GM20431 (cell line): Measurements from ENCODE around the gene MRGPRF.

Experiments used
- in situ Hi-C: fragments of 300-500 bp; cut with MseI, MboI; formaldehyde crosslinking; loops from one replicate; pipeline ENCODE4 v1.15.0; 2020; ENCODE audit warnings: low sequenced_read_pairs; ENCODE audit not compliant: unreplicated experiment

The MRGPRF gene

GRCh38 chr11:69030301-69030700, 17.3 kb upstream of the MRGPRF start:
- in situ Hi-C loops: no loop called here

- in situ Hi-C loops: no loop called here
Measured at GRCh38 chr11:69027704-69028372, 14.8 kb upstream of the MRGPRF start.

GRCh38 chr11:69024509-69024908, 11.5 kb upstream of the MRGPRF start:
- in situ Hi-C loops: no loop called here

- in situ Hi-C loops: no loop called here
Measured at GRCh38 chr11:69022260-69022659, 9.2 kb upstream of the MRGPRF start.

GRCh38 chr11:69018924-69019323, 5.9 kb upstream of the MRGPRF start:
- in situ Hi-C loops: no loop called here

GRCh38 chr11:69017951-69018350, 4.9 kb upstream of the MRGPRF start:
- in situ Hi-C loops: no loop called here

- in situ Hi-C loops: no loop called here
Measured at GRCh38 chr11:69014898-69015549, 2.0 kb upstream of the MRGPRF start.

- in situ Hi-C loops: no loop called here
Measured at GRCh38 chr11:69014084-69014851, 1.2 kb upstream of the MRGPRF start.

- in situ Hi-C loops: no loop called here
Measured at GRCh38 chr11:69012092-69013008, 696 bp downstream of the MRGPRF start.

- in situ Hi-C loops: no loop called here
Measured at GRCh38 chr11:69011624-69012091, 1.4 kb downstream of the MRGPRF start.

GRCh38 chr11:69010964-69011623, 2.0 kb downstream of the MRGPRF start:
- in situ Hi-C loops: no loop called here

GRCh38 chr11:69010361-69010891, 2.6 kb downstream of the MRGPRF start:
- in situ Hi-C loops: no loop called here

- in situ Hi-C loops: no loop called here
Measured at GRCh38 chr11:69009441-69010211, 3.4 kb downstream of the MRGPRF start.

GRCh38 chr11:69008737-69009440, 4.2 kb downstream of the MRGPRF start:
- in situ Hi-C loops: no loop called here

GRCh38 chr11:69007975-69008381, 5.1 kb downstream of the MRGPRF start:
- in situ Hi-C loops: no loop called here

GRCh38 chr11:69006816-69007215, 6.2 kb downstream of the MRGPRF start:
- in situ Hi-C loops: no loop called here

GRCh38 chr11:69005631-69006368, 7.2 kb downstream of the MRGPRF start:
- in situ Hi-C loops: no loop called here
